Measurements from ENCODE around the gene LRRFIP1. TPM values are rescaled to one million over a fixed set of nuclear protein-coding genes. Genes with fewer than 3 reads are reported as not detected.

The LRRFIP1 gene
- polyA plus RNA-seq, 1 donor (not counting 4 experiments of a cell fraction or from before 2014, with no cell fraction given): 115 TPM

DNA sequence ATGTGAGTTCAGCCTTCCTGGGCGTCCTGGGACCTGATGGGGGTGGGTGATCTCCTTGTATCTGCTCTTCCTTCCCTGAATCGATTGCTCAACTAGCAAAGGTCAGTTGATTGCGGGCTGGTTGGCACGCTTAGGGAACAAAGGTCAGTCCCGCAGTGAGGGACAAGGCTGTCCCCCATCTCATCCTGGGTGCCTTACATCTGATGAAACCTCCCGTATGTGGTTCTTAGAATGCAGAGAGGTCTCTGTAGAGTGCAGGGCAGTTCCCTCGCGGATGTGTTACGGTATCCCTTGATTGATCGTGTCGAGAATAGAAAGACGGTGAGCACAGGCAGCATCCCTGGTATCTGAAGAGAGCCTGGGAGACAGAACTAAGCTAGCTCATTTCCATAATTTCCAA, 114.8 kb downstream of the LRRFIP1 start:
- Histone ChIP-seq H3K27me3 (ENCODE audit: control insufficient read depth, extremely low read depth, insufficient read depth, low read length) (no peaks in the 10 kb centered on the region), H3K4me2 (ENCODE audit: control insufficient read depth, extremely low read depth, insufficient read depth, low read depth, low read length) (no peak overlapping the region), H3K9me1 (ENCODE audit: control insufficient read depth, extremely low read depth, insufficient read depth, low read length) (no peaks in the 10 kb centered on the region), H2AFZ (ENCODE audit: control insufficient read depth, low read length) (no peak overlapping the region), H4K20me1 (ENCODE audit: control insufficient read depth, extremely low read depth, insufficient read depth, low read length) (peaks cover 20% of the 10 kb centered on the region), H3K36me3 (ENCODE audit: control insufficient read depth in 2 of 2, extremely low read depth in 1 of 2, insufficient read depth in 2 of 2, low read length in 2 of 2) (peaks cover 16 to 17% of the 10 kb centered on the region in 2 experiments), H3K4me3 (ENCODE audit: control insufficient read depth in 2 of 3, extremely low read depth in 1 of 3, insufficient read depth in 2 of 3, low read depth in 1 of 3, low read length in 3 of 3) (no peak overlapping the region), H3K79me2 (ENCODE audit: control insufficient read depth, insufficient read depth, low read length) (peaks cover 82% of the 10 kb centered on the region), H3K9me3 (ENCODE audit: control insufficient read depth, low read depth, low read length) (no peaks in the 10 kb centered on the region), H3K27ac (ENCODE audit: control insufficient read depth, insufficient read depth, low read length) (no peak overlapping the region), H3K9ac (ENCODE audit: control insufficient read depth, extremely low read depth, insufficient read depth, low read length) (no peak overlapping the region), H3K4me1 (ENCODE audit: control insufficient read depth, extremely low read depth, insufficient read depth, low read length) (peaks cover 7% of the 10 kb centered on the region)
- TF ChIP-seq, protein P1, sequence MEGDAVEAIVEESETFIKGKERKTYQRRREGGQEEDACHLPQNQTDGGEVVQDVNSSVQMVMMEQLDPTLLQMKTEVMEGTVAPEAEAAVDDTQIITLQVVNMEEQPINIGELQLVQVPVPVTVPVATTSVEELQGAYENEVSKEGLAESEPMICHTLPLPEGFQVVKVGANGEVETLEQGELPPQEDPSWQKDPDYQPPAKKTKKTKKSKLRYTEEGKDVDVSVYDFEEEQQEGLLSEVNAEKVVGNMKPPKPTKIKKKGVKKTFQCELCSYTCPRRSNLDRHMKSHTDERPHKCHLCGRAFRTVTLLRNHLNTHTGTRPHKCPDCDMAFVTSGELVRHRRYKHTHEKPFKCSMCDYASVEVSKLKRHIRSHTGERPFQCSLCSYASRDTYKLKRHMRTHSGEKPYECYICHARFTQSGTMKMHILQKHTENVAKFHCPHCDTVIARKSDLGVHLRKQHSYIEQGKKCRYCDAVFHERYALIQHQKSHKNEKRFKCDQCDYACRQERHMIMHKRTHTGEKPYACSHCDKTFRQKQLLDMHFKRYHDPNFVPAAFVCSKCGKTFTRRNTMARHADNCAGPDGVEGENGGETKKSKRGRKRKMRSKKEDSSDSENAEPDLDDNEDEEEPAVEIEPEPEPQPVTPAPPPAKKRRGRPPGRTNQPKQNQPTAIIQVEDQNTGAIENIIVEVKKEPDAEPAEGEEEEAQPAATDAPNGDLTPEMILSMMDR (optimal IDR thresholded peaks at IDR 0.05 in 1 of 3, IDR thresholded peaks at IDR 0.05 in 1 of 3, conservative IDR thresholded peaks at IDR 0.05 in 1 of 3; ENCODE audit: extremely low read depth in 1 of 3, insufficient read depth in 2 of 3, low read length in 3 of 3): no peak
- no peak for FAIRE-seq
- no peak for DNase-seq (ENCODE audit: low read depth, low spot score)
- dilution Hi-C loops (cut with MboI; ENCODE audit: extremely low pct_ligation_motif_present, low sequenced_read_pairs): no loop called here

DNA sequence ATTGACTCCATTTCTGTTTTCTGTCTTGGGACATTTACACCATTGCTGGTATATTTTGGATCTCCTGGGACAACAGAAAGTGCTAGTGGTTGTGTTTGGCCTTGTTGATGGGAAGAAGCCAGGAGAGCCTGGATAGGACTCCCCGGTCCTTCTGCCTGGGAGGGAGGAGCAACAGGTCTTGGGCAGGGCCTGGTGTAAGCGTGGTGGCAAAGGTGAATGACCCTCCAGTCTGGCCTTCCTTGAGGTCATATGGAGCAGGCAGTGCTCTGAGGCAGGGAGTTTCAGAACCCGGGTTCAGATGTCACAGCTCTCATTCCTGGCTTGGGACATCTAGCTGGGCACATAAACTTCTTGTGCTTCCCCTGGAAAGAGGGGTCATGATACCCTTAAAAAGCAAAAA, 115.2 kb downstream of the LRRFIP1 start:
- no peaks in the 10 kb centered on the region for H3K9me1 ChIP-seq (ENCODE audit: control insufficient read depth, extremely low read depth, insufficient read depth, low read length)
- peaks cover 7% of the 10 kb centered on the region for H3K4me1 ChIP-seq (ENCODE audit: control insufficient read depth, extremely low read depth, insufficient read depth, low read length)
- H3K4me3 ChIP-seq (ENCODE audit: control insufficient read depth in 2 of 3, extremely low read depth in 1 of 3, insufficient read depth in 2 of 3, low read depth in 1 of 3, low read length in 3 of 3): no peak overlapping the region
- no peak for TF ChIP-seq EZH2 (IDR thresholded peaks at IDR 0.05; ENCODE audit: low read length)
- TF ChIP-seq, protein P1 (optimal IDR thresholded peaks at IDR 0.05 in 1 of 3, IDR thresholded peaks at IDR 0.05 in 1 of 3, conservative IDR thresholded peaks at IDR 0.05 in 1 of 3; ENCODE audit: extremely low read depth in 1 of 3, insufficient read depth in 2 of 3, low read length in 3 of 3): no peak
- DNase-seq (ENCODE audit: low read depth, low spot score): no peak
- H3K79me2 ChIP-seq (ENCODE audit: control insufficient read depth, insufficient read depth, low read length): peaks cover 81% of the 10 kb centered on the region
- no peak for FAIRE-seq
- peaks cover 13 to 14% of the 10 kb centered on the region in 2 experiments for H3K36me3 ChIP-seq (ENCODE audit: control insufficient read depth in 2 of 2, extremely low read depth in 1 of 2, insufficient read depth in 2 of 2, low read length in 2 of 2)
- no peaks in the 10 kb centered on the region for H3K9me3 ChIP-seq (ENCODE audit: control insufficient read depth, low read depth, low read length)
- no peak overlapping the region for H3K27ac ChIP-seq (ENCODE audit: control insufficient read depth, insufficient read depth, low read length)
- dilution Hi-C loops (cut with MboI; ENCODE audit: extremely low pct_ligation_motif_present, low sequenced_read_pairs): no loop called here
- H3K9ac ChIP-seq (ENCODE audit: control insufficient read depth, extremely low read depth, insufficient read depth, low read length): no peak overlapping the region
- H2AFZ ChIP-seq (ENCODE audit: control insufficient read depth, low read length): no peak overlapping the region
- no peak overlapping the region for H3K4me2 ChIP-seq (ENCODE audit: control insufficient read depth, extremely low read depth, insufficient read depth, low read depth, low read length)
- no peaks in the 10 kb centered on the region for H3K27me3 ChIP-seq (ENCODE audit: control insufficient read depth, extremely low read depth, insufficient read depth, low read length)
- peaks cover 21% of the 10 kb centered on the region for H4K20me1 ChIP-seq (ENCODE audit: control insufficient read depth, extremely low read depth, insufficient read depth, low read length)
